Measurements from ENCODE around the gene ATP7B.
A peak's percentile ranks its signal among the peaks of the same experiment; 100 is the strongest.
"Not testable (repeated sequence)": the region's sequence is repeated elsewhere in the genome, so short reads cannot be mapped to it uniquely, and the experiment has no call there.

ATP7B gene

DNA sequence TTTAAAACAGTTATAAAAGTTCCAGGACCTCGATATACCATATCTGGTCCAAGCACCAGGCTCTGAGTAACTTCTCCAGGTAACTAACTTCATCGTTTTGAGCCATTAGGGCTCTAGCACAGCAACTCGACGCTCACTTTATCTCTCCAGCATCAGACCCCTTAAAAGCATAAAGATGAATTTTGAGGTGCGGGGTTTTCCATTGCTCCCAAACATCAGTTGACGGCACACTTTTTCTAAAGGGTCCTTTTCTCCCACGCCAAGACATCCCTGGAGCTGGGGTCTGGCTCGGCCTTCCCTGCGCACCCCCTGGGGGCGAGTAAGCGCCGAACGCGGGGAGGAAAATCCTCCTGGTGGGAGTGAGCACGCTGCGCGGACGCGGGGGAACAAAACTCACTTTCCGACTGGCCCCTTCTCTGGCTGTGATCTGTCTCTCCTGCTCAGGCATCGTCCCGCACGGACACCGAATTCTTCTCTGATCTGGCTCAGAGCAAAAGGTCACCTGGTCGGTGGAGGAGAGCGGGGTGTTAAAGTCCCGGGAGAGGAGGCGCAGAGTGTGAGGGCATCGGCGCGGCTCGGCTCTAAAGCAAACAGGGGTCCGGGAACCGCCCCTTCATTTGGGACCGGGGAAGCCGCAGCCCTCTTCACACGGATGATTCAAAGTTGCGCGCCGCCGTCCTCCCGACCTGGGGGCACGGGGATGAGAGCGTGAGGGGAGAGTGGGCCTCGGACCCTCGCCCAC is at the start of gene ATP7B:
TSS of gene ATP7B (minus strand) at position 561 of the 742 bp plus-strand sequence. CDS start at position 448, 113 bp downstream.
- peak; percentile 57 for DNase-seq

DNA sequence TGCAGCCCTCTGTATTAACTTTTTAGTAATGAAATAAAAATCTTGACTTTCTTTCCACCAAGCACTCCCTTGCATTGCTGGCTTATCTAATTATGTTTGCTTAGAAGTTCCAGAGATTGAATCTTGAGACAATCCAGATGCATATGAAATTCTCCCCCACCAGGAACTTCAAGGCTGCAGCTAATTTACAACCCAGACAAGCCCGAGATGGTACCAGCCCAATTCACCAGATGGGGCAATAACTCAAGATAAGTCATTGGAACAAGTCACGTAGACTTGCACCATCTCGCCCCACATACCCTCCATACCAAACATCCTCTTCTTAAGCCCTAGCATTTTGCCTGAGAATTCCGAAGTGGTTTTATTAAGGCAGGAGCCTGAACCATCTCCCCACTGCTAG is 42.2 kb upstream of the ATP7B start:
- no peak for DNase-seq

- no peak for DNase-seq
Measured at GRCh38 chr13:52051400-52051799, 40.1 kb upstream of the ATP7B start.

- DNase-seq: no peak
Measured at GRCh38 chr13:52048516-52048915, 37.3 kb upstream of the ATP7B start.

DNA sequence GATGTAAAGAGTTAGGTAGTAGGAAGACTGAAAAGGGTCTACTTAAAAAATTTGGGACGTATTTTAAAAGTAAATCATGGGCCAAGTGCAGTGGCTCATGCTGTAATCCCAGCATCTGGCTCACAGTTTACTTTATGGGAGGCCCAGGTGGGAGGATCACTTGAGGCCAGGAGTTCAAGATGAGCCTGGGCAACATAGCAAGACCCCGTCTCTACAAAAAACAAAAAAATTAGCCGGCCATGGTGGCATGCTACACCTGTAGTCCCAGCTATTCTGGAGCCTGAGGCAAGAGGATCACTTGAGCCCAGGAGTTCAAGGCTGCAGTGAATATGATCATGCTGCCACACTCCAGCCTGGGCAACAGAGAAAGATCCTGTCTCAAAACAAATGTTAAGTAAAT is 36.2 kb upstream of the ATP7B start:
- DNase-seq: no peak

- DNase-seq: no peak
Measured at GRCh38 chr13:52043675-52044074, 32.4 kb upstream of the ATP7B start.

GRCh38 chr13:52036037-52036436 is 24.8 kb upstream of the ATP7B start:
- DNase-seq: no peak

DNA sequence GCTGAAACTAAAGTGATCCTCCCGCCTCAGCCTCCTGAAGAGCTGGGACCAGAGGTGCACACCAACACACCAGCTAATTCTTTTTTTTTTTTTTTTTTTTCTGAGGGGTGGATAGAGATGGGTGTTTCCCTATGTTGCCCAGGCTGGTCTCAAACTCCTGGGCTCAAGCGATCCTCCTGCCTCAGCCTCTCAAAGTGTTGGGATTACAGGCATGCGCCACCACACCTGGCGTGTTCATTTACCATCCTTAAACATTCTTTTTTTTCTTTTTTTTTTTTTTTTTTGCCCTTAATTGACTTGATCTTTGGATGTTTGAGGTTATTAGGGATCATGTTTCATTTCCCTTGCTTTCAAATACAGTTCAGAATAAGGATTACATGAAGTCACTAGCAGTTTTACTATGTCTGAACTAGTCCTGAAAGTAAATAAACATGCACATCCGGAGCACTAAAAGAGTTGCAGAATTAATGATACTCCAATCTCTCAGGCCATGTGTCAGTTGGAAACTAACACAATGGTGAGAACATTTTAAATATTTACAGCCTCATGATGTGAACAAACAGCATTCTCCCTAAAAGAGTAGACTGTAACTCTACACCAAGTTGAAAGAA is 23.5 kb upstream of the ATP7B start:
- no peak for DNase-seq

DNA sequence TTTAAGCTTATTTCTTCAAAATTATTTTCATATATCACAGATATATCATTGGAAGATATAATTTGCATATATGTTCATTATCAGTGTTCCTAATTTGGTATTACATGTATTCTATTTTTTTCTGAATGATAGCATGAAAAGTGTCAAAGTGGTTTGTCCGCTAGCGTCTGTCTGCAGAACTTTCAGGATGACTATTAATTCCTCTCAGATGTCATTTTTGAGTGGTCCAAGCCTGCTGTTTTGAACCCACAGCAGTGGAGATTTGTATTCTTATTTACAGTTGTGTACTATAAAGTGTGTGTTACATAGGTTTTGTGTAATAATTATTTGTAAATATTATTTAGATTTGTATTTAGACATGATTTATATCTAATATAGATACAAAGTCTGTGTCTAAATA is 21.8 kb upstream of the ATP7B start:
- no peak for DNase-seq

DNA sequence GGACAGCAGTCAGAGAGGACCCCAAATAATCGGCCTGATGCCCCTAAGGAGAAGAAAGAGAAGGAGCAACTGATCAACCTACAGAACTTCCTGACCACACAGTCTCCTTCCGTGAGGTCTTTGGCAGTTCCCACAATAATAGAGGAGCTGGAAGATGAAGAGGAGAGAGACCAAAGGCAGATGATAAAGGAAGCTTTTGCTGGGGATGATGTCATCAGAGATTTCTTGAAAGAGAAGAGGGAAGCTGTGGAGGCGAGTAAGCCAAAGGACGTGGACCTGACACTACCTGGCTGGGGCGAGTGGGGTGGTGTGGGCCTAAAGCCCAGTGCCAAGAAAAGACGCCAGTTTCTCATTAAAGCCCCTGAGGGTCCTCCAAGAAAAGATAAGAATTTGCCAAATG is 19.2 kb upstream of the ATP7B start:
- DNase-seq: not testable (repeated sequence)

GRCh38 chr13:52029569-52029968 is 18.3 kb upstream of the ATP7B start:
- no peak for DNase-seq

DNA sequence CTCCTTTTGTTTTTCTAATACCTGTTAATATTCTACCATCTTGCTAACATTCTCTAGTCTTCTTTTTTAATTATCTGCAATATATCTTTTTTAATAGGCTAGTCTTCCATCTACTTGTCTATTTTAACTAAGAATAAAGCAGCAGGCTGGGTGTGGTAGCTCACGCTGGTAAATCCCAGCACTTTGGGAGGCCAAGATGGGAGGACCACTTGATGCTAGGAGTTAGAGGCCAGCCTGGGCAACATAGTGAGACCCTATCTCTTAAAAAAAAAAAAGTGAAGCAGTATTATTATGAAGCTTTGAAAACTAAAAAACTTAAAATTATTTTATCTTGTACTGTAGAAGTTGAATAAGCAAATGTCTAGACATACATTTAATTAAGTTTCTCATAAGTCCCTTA is 16.6 kb upstream of the ATP7B start:
- DNase-seq: no peak

DNA sequence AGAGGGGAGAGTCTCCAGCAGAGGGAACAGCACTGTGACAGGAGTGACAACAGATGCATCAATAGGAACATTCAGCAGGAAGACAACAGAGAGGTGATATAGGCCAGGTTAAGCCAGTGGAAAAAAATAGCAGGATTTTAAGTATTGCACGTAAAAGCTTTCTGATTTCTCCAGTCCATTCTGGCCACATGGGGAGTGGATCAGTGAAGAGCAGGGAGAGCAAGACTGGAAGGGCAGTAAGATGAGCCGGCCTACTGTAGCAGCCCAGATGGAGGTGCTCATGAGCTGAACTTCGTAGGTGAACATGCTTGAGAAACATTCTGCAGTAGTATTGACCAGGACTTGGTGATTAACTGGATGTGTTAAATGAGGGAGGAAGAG is 15.0 kb upstream of the ATP7B start:
- no peak for DNase-seq

GRCh38 chr13:52025475-52026245 is 14.4 kb upstream of the ATP7B start:
- DNase-seq: no peak

- no peak for DNase-seq
Measured at GRCh38 chr13:52024481-52024880, 13.2 kb upstream of the ATP7B start, which contains the start of gene UTP14C. TSS of gene UTP14C (plus strand) at chr13:52024691. CDS start at chr13:52028805, 4,114 bp downstream.

DNA sequence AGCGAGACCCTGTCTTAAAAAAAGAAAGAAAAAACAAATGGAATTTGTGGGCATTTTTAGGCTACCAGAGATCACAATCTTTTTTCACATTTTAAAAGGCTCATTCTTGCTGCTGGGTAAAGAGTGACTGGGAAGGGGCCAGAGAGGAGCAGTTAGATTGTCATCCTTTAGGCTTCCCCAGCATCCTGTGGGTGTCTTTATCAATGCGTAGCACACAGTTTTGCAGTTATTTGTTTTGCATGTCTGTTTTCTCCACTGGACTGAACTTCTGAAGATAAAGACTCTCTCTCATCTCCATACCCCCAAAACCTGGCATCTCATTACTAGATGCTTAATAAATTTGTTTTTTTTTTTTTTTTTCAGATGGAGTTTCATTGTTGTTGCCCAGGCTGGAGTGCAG is 11.1 kb upstream of the ATP7B start:
- DNase-seq: no peak

DNA sequence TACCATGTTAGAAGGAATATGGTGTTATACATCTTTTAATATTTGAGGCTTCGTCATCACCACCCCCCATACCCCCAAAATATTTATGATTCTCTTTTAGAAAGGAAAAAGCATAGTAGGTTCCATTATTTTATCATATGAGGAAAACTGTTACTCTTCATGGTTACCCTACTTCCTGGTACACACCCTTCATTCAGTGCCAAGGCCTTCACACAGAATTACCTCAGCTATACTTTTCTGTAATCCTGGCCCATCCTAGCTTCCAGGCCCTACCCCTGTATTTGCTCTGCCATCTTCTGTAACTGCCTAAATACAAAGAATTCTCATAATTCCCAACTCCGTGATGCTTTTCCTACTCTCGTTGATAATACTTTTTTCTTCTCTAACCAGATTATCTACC is 8.9 kb upstream of the ATP7B start:
- no peak for DNase-seq

- no peak for DNase-seq
Measured at GRCh38 chr13:52016296-52016695, 5.0 kb upstream of the ATP7B start.

DNA sequence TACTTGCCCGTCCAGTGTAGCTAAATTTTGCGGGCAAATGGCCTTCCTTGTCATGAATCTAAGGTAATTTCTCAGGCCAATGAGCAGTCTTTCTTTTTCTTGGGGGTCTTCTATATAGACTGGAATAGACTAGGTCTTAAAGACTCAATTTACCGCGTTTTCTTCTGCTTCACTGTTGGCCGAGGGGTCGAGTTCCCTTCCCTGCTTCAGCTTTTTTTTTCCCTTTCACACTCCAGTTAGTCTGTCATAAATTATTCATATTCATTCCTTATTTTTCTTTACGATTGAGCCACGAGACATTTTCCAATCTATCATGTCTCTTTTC is 1.2 kb upstream of the ATP7B start:
- no peak for DNase-seq

- peak; percentile 99 for DNase-seq
Measured at GRCh38 chr13:52011632-52012511, 622 bp upstream of the ATP7B start, which contains the start of gene ALG11. TSS of gene ALG11 (plus strand) at chr13:52012398. CDS start at chr13:52012419, 21 bp downstream.

GRCh38 chr13:52009946-52010345 is 1.3 kb downstream of the ATP7B start:
- peak; percentile 52 for DNase-seq

- DNase-seq: no peak
Measured at GRCh38 chr13:52006523-52007245, 4.6 kb downstream of the ATP7B start.
